ENCODE measurements around the gene ZNF804A.

Gene ZNF804A

DNA sequence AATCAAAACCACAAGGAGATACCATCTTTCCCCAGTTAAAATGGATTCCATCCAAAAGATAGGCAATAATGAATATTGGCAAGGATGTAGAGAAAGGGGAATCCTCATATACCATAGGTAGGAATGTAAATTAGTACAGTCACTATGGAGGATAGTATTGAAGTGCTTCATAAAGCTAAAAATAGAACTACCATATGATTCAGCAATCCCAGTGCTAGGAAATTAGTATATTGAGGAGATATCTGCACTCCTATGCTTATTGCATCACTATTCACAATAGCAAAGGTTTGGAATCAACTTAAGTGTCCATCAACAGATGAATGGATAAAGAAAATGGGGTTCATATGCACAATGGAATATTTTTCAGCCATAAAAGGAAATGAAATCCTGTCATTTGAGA, 251.2 kb downstream of the ZNF804A start:
- Histone ChIP-seq H4K8ac (ENCODE audit: low read length) (no peak overlapping the region), H2BK5ac (ENCODE audit: low read depth, low read length, poor library complexity, severe bottlenecking) (no peak overlapping the region), H3K4me3 (ENCODE audit: insufficient read depth in 1 of 2, low read depth in 1 of 2, low read length in 2 of 2) (no peak overlapping the region), H2BK120ac (ENCODE audit: low read depth, low read length) (no peak overlapping the region), H3K27ac (ENCODE audit: low read length, poor library complexity, severe bottlenecking) (no peak overlapping the region), H3K9me3 (ENCODE audit: control insufficient read depth, low read length) (peaks cover 7% of the 10 kb centered on the region), H3K4me2 (ENCODE audit: low read length, poor library complexity, severe bottlenecking) (no peak overlapping the region), H4K91ac (ENCODE audit: low read length) (no peak overlapping the region), H2BK12ac (ENCODE audit: low read length in 2 of 2) (no peak overlapping the region), H3K14ac (ENCODE audit: low read length in 2 of 2) (no peak overlapping the region), H3K79me1 (replicated peaks; ENCODE audit: low read length, poor library complexity, severe bottlenecking) (no peaks in the 10 kb centered on the region), H2AK5ac (ENCODE audit: low read length, severe bottlenecking) (no peak overlapping the region), H2BK15ac (ENCODE audit: low read depth, poor library complexity, severe bottlenecking) (no peak overlapping the region), H3K9ac (ENCODE audit: low read length) (no peak overlapping the region), H3K36me3 (ENCODE audit: control insufficient read depth in 1 of 2, insufficient read depth in 2 of 2, low read depth in 1 of 2, low read length in 2 of 2) (no peaks in the 10 kb centered on the region), H3K18ac (ENCODE audit: low read depth in 1 of 2, low read length in 2 of 2) (no peak overlapping the region), H3K4ac (ENCODE audit: low read depth in 1 of 2, low read length in 2 of 2) (no peak overlapping the region), H3K4me1 (ENCODE audit: control insufficient read depth, insufficient read depth, low read depth, low read length) (no peaks in the 10 kb centered on the region), H2AFZ (ENCODE audit: low read depth, low read length) (no peak overlapping the region), H3K23ac (ENCODE audit: low read length in 2 of 2) (no peak overlapping the region), H3K27me3 (ENCODE audit: control insufficient read depth in 1 of 2, insufficient read depth in 1 of 2, low read length in 2 of 2) (no peaks in the 10 kb centered on the region)
- peak; percentile 35 for DNase-seq

DNA sequence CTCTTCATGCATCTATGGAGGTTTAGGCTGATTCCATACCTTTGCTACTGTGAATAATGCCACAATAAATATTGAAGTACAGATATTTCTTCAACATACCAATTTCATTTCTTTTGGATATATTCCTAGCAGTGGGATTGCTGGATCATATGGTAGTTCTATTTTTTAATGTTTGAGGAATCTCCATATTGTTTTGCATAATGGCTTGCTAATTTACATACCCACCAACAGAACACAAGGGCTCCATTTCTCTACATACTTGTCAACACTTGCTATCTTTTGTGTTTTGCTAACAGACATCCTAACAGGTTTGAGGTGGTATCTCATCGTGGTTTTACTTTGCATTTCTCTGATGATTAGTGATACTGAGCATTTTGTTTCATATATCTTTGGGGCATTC, 253.2 kb downstream of the ZNF804A start:
- WGBS: 90% methylated on average over 1 of the region's 1 CpG
- DNase-seq: no peak
- no peak overlapping the region for H2BK120ac ChIP-seq (ENCODE audit: low read depth, low read length)
- H3K36me3 ChIP-seq (ENCODE audit: control insufficient read depth in 1 of 2, insufficient read depth in 2 of 2, low read depth in 1 of 2, low read length in 2 of 2): no peaks in the 10 kb centered on the region
- no peak overlapping the region for H2BK15ac ChIP-seq (ENCODE audit: low read depth, poor library complexity, severe bottlenecking)
- H2AK5ac ChIP-seq (ENCODE audit: low read length, severe bottlenecking): no peak overlapping the region
- H3K27ac ChIP-seq (ENCODE audit: low read length, poor library complexity, severe bottlenecking): no peak overlapping the region
- H3K23ac ChIP-seq (ENCODE audit: low read length in 2 of 2): no peak overlapping the region
- peaks cover 9% of the 10 kb centered on the region for H3K9me3 ChIP-seq (ENCODE audit: control insufficient read depth, low read length)
- H3K18ac ChIP-seq (ENCODE audit: low read depth in 1 of 2, low read length in 2 of 2): no peak overlapping the region
- H4K91ac ChIP-seq (ENCODE audit: low read length): no peak overlapping the region
- H3K4me1 ChIP-seq (ENCODE audit: control insufficient read depth, insufficient read depth, low read depth, low read length): no peaks in the 10 kb centered on the region
- H3K27me3 ChIP-seq (ENCODE audit: control insufficient read depth in 1 of 2, insufficient read depth in 1 of 2, low read length in 2 of 2): no peaks in the 10 kb centered on the region
- no peak overlapping the region for H2AFZ ChIP-seq (ENCODE audit: low read depth, low read length)
- H2BK12ac ChIP-seq (ENCODE audit: low read length in 2 of 2): no peak overlapping the region
- H3K4ac ChIP-seq (ENCODE audit: low read depth in 1 of 2, low read length in 2 of 2): no peak overlapping the region
- H2BK5ac ChIP-seq (ENCODE audit: low read depth, low read length, poor library complexity, severe bottlenecking): no peak overlapping the region
- H3K4me3 ChIP-seq (ENCODE audit: insufficient read depth in 1 of 2, low read depth in 1 of 2, low read length in 2 of 2): no peak overlapping the region
- no peak overlapping the region for H3K14ac ChIP-seq (ENCODE audit: low read length in 2 of 2)
- no peak overlapping the region for H3K4me2 ChIP-seq (ENCODE audit: low read length, poor library complexity, severe bottlenecking)
- H3K79me1 ChIP-seq (replicated peaks; ENCODE audit: low read length, poor library complexity, severe bottlenecking): no peaks in the 10 kb centered on the region
- H3K9ac ChIP-seq (ENCODE audit: low read length): no peak overlapping the region
- no peak overlapping the region for H4K8ac ChIP-seq (ENCODE audit: low read length)

GRCh38 chr2:184859187-184859586, 260.9 kb downstream of the ZNF804A start:
- H3K36me3 ChIP-seq (ENCODE audit: control insufficient read depth in 1 of 2, insufficient read depth in 2 of 2, low read depth in 1 of 2, low read length in 2 of 2): no peaks in the 10 kb centered on the region
- H3K14ac ChIP-seq (ENCODE audit: low read length in 2 of 2): no peak overlapping the region
- no peak overlapping the region for H4K91ac ChIP-seq (ENCODE audit: low read length)
- no peak for DNase-seq
- H2BK15ac ChIP-seq (ENCODE audit: low read depth, poor library complexity, severe bottlenecking): no peak overlapping the region
- H3K4me2 ChIP-seq (ENCODE audit: low read length, poor library complexity, severe bottlenecking): no peak overlapping the region
- H3K9ac ChIP-seq (ENCODE audit: low read length): no peak overlapping the region
- H3K4ac ChIP-seq (ENCODE audit: low read depth in 1 of 2, low read length in 2 of 2): no peak overlapping the region
- peaks cover 47% of the 10 kb centered on the region for H3K9me3 ChIP-seq (ENCODE audit: control insufficient read depth, low read length)
- H3K18ac ChIP-seq (ENCODE audit: low read depth in 1 of 2, low read length in 2 of 2): no peak overlapping the region
- no peak overlapping the region for H3K27ac ChIP-seq (ENCODE audit: low read length, poor library complexity, severe bottlenecking)
- no peaks in the 10 kb centered on the region for H3K79me1 ChIP-seq (replicated peaks; ENCODE audit: low read length, poor library complexity, severe bottlenecking)
- H4K8ac ChIP-seq (ENCODE audit: low read length): no peak overlapping the region
- H2AK5ac ChIP-seq (ENCODE audit: low read length, severe bottlenecking): no peak overlapping the region
- H3K4me1 ChIP-seq (ENCODE audit: control insufficient read depth, insufficient read depth, low read depth, low read length): no peaks in the 10 kb centered on the region
- no peak overlapping the region for H3K23ac ChIP-seq (ENCODE audit: low read length in 2 of 2)
- H2BK120ac ChIP-seq (ENCODE audit: low read depth, low read length): no peak overlapping the region
- no peaks in the 10 kb centered on the region for H3K27me3 ChIP-seq (ENCODE audit: control insufficient read depth in 1 of 2, insufficient read depth in 1 of 2, low read length in 2 of 2)
- no peak overlapping the region for H3K4me3 ChIP-seq (ENCODE audit: insufficient read depth in 1 of 2, low read depth in 1 of 2, low read length in 2 of 2)
- H2AFZ ChIP-seq (ENCODE audit: low read depth, low read length): no peak overlapping the region
- no peak overlapping the region for H2BK5ac ChIP-seq (ENCODE audit: low read depth, low read length, poor library complexity, severe bottlenecking)
- no peak overlapping the region for H2BK12ac ChIP-seq (ENCODE audit: low read length in 2 of 2)

GRCh38 chr2:184860744-184861143, 262.4 kb downstream of the ZNF804A start:
- H2BK120ac ChIP-seq (ENCODE audit: low read depth, low read length): no peak overlapping the region
- no peak overlapping the region for H2BK12ac ChIP-seq (ENCODE audit: low read length in 2 of 2)
- WGBS: 100% methylated on average over 1 of the region's 2 CpGs
- peaks cover 42% of the 10 kb centered on the region for H3K9me3 ChIP-seq (ENCODE audit: control insufficient read depth, low read length)
- no peak overlapping the region for H3K14ac ChIP-seq (ENCODE audit: low read length in 2 of 2)
- H2AK5ac ChIP-seq (ENCODE audit: low read length, severe bottlenecking): no peak overlapping the region
- no peak overlapping the region for H2BK15ac ChIP-seq (ENCODE audit: low read depth, poor library complexity, severe bottlenecking)
- H3K4ac ChIP-seq (ENCODE audit: low read depth in 1 of 2, low read length in 2 of 2): no peak overlapping the region
- H4K91ac ChIP-seq (ENCODE audit: low read length): no peak overlapping the region
- no peak overlapping the region for H3K9ac ChIP-seq (ENCODE audit: low read length)
- H3K4me3 ChIP-seq (ENCODE audit: insufficient read depth in 1 of 2, low read depth in 1 of 2, low read length in 2 of 2): no peak overlapping the region
- H3K23ac ChIP-seq (ENCODE audit: low read length in 2 of 2): no peak overlapping the region
- H2AFZ ChIP-seq (ENCODE audit: low read depth, low read length): no peak overlapping the region
- no peaks in the 10 kb centered on the region for H3K4me1 ChIP-seq (ENCODE audit: control insufficient read depth, insufficient read depth, low read depth, low read length)
- no peak overlapping the region for H3K18ac ChIP-seq (ENCODE audit: low read depth in 1 of 2, low read length in 2 of 2)
- no peaks in the 10 kb centered on the region for H3K36me3 ChIP-seq (ENCODE audit: control insufficient read depth in 1 of 2, insufficient read depth in 2 of 2, low read depth in 1 of 2, low read length in 2 of 2)
- H4K8ac ChIP-seq (ENCODE audit: low read length): no peak overlapping the region
- H3K79me1 ChIP-seq (replicated peaks; ENCODE audit: low read length, poor library complexity, severe bottlenecking): no peaks in the 10 kb centered on the region
- H3K27me3 ChIP-seq (ENCODE audit: control insufficient read depth in 1 of 2, insufficient read depth in 1 of 2, low read length in 2 of 2): no peaks in the 10 kb centered on the region
- no peak for DNase-seq
- H2BK5ac ChIP-seq (ENCODE audit: low read depth, low read length, poor library complexity, severe bottlenecking): no peak overlapping the region
- no peak overlapping the region for H3K27ac ChIP-seq (ENCODE audit: low read length, poor library complexity, severe bottlenecking)
- H3K4me2 ChIP-seq (ENCODE audit: low read length, poor library complexity, severe bottlenecking): no peak overlapping the region

Measured in mesenchymal stem cell (in vitro differentiated cells and primary cell).